GM19035 (cell line): ENCODE results near the gene IQCK.
"Not testable (repeated sequence)": the region's sequence is repeated elsewhere in the genome, so short reads cannot be mapped to it uniquely, and the experiment has no call there.

Experiments used
- ATAC-seq: cut with Tn5 transposase; IDR thresholded peaks from one replicate; pipeline ENCODE4 v1.9.1; 2021; ENCODE audit not compliant: unreplicated experiment

IQCK gene, protein sequence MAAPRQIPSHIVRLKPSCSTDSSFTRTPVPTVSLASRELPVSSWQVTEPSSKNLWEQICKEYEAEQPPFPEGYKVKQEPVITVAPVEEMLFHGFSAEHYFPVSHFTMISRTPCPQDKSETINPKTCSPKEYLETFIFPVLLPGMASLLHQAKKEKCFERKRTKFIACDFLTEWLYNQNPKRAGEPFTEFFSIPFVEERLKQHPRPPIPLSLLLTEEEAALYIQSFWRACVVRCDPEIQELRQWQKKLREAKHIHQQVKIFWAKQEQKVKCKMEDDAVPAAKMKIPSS

DNA sequence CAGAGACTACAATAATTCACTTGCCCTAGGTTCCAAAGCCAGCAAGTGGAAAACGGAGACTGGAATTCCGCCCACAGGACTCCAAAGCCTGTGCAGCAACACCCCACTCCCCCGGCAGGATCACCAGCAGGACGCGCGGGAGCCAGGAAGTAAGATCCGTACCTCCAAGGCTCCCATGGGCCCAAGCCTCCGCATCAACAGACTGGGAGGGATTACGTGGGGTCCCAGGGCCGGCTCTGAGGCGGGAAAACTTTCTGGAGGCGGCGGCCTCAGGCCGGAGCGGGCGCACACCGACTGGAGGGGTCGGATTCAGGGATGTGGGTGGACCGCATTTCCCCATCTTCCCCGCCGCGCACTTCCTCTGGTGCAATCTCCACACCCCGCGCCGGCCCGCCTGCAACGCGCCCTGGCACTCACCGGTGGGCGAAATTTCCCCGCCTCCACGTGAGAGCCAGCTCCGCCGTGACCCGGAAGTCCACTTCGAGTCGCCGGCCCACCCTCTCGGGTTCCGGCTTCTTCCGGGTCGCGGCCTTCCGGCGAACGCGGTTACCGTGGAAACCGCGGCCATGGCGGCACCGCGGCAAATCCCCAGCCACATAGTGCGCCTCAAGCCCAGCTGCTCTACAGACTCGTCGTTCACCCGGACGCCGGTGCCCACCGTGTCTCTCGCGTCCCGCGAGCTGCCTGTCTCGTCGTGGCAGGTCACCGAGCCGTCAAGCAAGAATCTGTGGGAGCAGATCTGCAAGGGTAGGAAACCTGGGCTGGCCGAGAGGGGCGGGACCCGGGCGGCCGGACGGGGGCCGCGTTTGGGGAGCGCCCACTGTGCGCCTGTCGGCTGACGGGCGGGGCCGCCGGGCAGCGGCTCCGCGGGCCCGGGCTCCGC, at the start of gene IQCK, which contains the start of gene KNOP1:
Gene IQCK, plus strand, starts transcription at position 531 of the 883 bp plus-strand sequence. Its CDS starts 36 bp downstream, at position 567.
Gene KNOP1, minus strand, starts transcription at position 487 of the 883 bp plus-strand sequence. CDS start 3,192 bp downstream, outside the sequence.
- peak; percentile 95 for ATAC-seq

DNA sequence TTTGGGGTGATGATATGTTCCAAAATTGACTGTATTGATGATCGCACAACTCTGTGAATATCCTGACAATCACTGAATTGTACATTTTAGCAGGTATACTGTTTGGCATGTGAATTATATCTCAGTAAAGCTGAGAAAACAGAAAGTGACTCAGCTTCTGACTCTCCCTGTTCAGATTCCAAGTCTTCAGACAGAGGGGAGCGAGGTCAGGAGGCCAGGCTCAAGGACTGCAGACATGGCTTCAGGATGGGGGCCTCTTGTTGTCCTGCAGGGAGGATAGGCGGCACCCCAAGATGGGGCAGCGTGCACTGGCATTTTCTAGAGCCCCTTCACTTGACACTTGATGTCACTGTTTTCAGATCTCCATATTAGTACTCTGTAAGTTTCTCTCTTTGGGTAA, 45.7 kb upstream of the IQCK start:
- no peak for ATAC-seq

DNA sequence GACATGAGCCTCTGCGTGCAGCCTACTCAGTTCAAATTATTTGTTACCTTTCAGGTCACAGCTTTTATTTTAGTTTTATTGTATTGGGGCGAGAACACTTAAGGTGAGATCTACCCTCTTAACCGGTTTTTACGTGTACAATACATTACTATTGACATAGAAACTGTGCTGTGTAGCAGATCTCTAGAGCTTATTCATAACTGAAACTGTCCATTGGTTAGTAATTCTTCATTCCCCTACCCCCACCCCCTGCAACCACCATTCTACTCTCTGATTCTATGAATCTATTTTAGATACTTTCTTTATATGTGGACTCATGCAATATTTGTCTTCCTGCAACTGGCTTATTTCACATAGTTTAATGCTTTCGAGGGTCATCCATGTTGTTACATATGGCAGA, 43.6 kb upstream of the IQCK start:
- ATAC-seq = no peak

- ATAC-seq = no peak
Measured at GRCh38 chr16:19677402-19677801, 40.7 kb upstream of the IQCK start.

DNA sequence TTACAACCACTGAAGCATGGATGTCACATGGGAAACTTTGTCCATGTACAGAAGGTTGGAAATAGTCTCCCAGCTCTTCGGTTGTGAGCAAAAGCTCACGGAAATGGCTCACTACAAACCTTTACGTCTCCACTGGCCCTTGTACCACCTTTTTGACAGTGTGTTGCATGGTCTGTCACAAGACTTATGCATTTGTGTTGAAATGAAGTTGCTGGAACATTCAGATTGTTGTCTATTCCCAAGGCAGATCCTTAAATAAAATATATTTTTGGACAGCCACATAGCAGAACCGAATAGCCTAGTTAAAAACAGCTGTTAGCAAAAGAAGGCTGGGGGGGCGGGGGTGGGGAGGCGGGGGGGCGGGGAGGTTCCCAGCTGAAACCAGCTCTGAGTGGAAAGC, 39.3 kb upstream of the IQCK start:
- no peak for ATAC-seq

DNA sequence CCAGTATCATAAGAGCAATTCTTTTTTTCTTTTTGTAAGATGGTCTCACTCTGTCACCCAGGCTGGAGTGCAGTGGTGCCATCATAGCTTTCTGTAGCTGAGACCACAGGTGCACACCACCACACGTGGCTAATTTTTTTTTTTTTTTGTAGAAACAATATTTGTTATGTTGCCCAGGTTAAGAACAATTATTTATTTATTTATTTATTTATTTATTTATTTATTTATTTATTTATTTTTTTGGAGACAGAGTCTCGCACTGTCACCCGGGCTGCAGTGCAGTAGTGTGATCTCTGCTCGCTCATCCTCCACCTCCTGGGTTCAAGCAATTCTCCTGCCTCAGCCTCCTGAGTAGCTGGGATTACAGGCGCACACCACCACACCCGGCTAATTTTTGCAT, 38.8 kb upstream of the IQCK start:
- ATAC-seq = not testable (repeated sequence)

- ATAC-seq = no peak
Measured at GRCh38 chr16:19680881-19681340, 37.2 kb upstream of the IQCK start.

GRCh38 chr16:19681637-19682036, 36.4 kb upstream of the IQCK start:
- no peak for ATAC-seq

GRCh38 chr16:19683453-19684236, 34.4 kb upstream of the IQCK start:
- no peak for ATAC-seq

GRCh38 chr16:19685176-19685575, 32.9 kb upstream of the IQCK start:
- no peak for ATAC-seq

DNA sequence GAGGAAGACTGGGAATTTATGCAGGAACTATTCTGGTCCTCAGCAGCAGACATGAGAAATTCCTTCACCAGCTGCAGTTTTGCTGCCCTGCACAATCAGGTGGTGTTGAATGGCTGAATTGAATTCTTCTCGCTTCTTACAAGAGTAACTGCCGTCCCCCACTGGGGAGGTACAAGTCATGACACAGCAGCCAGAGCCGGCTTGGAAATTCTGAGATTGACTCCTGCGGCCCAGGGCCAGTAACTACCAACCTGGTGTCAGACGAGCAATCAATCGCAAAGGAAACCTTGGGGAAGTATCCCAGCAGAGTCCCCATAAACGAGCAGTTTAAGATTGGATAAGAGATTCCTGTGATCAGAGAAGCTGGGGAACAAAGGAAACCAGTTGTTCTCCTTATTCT, 30.8 kb upstream of the IQCK start:
- no peak for ATAC-seq

DNA sequence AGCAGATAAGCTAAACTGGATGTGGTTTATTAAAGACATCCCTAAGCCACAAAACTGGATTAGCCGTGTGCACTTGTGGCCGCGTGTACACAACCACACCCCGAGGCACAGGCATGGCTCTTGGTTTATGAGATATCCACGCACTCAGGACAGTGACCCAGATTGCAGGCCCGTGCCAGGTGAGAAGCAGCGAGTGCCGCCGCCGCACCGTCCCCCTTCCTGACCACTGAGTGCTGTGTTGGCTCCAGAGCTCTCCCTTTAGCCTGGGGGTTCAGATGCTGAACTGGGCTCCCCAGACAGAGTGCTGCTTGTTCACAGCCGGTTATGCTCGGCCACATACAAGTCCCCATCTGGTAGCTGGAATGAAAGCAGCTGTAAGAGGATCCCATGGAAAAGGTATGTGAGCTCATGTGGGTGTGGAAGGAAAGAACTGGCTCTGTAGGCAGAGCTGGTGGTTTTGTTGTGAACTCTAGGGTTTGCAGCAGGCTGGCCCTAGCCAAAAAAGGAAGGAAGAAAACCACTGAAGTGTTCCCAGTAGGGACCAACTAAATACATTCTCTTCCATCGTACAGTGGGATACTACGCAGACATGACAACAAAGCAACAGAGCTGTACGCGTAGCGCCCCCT, 29.6 kb upstream of the IQCK start:
- ATAC-seq = no peak

DNA sequence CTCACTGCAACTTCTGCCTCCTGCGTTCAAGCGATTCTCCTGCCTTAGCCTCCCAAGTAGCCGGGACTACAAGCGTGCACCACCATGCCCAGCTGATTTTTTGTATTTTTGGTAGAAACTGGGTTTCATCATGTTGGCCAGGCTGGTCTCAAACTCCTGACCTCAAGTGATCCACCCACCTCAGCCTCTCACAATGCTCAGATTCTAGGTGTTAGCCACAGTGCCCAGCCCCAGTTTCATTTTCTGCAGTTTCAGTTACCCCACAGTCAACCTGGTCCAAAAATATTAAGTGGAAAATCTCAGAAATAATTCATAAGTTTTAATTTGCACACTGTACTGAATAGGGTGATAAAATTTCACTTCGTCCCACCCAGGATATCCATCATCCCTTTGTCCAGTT, 28.7 kb upstream of the IQCK start:
- no peak for ATAC-seq

- ATAC-seq = no peak
Measured at GRCh38 chr16:19690196-19690595, 27.9 kb upstream of the IQCK start.

DNA sequence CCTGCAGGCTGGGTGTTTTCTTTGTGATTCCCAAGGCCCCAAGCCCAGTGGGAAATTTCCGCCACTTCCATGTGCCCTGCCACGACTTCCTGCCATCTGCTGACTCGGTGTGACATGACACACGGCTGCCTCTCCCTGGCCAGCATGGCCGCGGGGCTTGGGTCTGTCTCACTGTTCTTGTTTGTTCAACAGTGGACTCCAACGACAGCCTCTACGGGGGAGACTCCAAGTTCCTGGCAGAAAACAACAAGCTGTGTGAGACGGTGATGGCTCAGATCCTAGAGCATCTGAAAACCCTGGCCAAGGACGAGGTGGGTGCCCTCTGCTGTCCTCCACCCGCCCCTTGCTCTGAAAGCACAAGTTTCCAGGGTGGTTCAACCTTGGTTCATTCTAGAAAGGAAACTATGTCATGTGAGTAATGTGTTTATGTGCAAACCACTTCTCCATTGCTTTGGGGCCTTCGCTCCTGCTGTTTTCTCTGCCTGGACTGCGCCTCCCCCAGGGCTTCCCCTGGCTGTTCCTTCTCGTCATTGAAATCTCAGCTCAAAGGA, 26.8 kb upstream of the IQCK start:
- ATAC-seq = no peak

- ATAC-seq = no peak
Measured at GRCh38 chr16:19694989-19695388, 23.1 kb upstream of the IQCK start.

DNA sequence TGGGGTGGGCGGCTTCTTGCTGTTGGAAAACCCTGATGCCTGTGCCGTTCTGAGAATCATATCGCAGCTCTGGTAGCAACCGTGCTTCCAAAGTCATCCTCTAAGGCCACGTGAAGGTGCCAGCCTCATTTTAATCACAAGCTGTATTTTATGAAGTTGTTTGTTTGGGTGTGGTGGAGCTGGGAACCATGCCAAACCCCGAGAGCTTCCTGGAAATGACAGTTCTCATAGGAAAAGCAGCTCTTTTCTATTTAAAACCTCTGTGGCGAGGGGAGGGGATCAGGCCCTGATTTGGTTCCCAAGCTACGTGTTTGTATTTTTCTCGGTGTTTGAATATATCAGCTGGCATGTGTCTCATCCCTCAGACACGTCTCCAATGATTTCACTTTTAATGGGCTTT, 21.7 kb upstream of the IQCK start:
- ATAC-seq = no peak

DNA sequence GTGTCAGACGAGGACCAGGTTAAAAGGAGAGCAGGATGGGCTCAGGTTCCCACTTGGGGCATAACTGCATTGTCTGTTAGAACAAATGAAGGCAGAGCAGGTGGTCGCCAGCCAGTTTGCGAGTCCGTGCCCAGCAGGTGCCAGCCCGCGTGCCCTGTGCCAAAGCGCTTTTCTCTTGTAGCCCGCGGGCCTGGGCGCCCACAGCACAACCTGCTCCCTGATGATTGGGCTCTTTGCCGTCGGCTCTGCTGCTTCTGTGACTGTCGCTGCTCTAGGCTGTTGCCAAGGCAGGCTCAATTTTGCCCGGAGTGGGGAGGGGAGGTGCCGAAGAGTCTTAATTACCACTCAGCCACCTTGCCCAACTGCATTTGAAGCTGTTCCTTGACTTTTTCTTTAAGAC, 21.1 kb upstream of the IQCK start:
- ATAC-seq = no peak

DNA sequence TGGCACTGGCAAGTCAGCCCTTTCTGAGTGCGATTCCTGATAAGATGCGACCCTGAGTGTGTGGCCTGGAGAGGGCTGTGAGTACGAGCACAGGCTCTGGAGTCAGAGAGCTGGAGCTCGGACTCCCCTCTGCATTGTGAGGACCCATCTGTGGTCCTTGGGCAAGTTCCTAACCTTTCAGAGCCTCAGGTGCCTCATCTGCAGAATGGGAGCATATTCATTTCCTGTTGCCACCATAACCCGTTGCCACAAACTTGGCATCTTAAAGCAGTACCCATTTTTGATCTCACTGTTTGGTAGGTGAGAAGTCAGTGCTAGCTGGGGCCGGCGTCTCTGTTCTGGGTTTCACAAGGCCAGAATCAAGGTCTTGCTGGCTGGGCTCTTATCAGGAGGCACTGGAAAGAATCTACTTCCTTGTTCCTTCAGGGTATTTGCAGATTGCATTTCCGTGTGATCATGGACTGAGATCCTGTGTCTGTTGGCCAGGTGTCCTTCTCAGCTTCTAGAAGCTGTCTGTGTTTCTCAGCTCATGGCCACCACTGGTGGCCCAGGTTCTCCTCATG, 20.2 kb upstream of the IQCK start:
- ATAC-seq = no peak
